Activated CD8-positive, alpha-beta memory T cell treated with anti-CD3 and anti-CD28 coated beads for 24 hours (primary cell): ENCODE results near the gene CCDC83.
A peak's percentile ranks its signal among the peaks of the same experiment; 100 is the strongest.
"Not testable (repeated sequence)": the region's sequence is repeated elsewhere in the genome, so short reads cannot be mapped to it uniquely, and the experiment has no call there.

Experiments used
- DNase-seq: peaks from one replicate; pipeline ENCODE4 v3.0.0-alpha.2; 2020

Gene CCDC83

DNA sequence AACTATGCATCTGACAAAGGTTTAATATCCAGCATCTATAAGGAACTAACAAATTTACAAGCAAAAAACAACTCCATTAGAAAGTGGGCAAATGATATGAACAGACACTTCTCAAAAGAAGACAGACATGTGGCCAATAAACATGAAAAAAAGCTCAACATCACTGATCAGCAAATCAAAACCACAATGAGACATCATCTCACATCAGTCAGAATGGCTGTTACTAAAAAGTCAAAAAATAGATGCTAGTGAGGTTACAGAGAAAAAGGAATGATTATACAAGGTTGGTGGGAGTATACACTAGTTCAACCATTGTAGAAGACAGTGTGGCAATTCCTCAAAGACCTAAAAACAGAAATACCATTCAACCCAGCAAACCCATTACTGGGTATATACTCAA lies 14.3 kb upstream of the CCDC83 start:
- not testable (repeated sequence) for DNase-seq

DNA sequence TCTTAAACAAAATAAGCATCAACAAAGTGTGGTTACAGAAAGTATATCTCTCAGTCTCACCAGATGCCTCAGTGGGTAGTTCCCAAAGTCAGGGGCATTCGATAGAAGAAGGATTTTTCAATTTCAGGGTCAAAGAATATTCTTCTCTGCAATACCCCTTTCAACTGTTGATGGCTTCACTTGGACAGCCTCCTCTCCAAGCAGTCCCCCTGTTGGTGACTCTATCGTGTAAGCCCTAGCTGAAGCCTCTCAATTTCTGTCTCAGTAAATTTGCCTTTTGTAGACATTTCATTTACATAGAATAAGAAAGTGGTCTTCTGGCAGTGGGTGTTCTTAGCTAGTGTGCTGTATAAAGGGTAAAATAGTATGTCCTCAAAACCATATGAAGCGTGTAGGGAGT lies 11.3 kb upstream of the CCDC83 start:
- DNase-seq: no peak

DNA sequence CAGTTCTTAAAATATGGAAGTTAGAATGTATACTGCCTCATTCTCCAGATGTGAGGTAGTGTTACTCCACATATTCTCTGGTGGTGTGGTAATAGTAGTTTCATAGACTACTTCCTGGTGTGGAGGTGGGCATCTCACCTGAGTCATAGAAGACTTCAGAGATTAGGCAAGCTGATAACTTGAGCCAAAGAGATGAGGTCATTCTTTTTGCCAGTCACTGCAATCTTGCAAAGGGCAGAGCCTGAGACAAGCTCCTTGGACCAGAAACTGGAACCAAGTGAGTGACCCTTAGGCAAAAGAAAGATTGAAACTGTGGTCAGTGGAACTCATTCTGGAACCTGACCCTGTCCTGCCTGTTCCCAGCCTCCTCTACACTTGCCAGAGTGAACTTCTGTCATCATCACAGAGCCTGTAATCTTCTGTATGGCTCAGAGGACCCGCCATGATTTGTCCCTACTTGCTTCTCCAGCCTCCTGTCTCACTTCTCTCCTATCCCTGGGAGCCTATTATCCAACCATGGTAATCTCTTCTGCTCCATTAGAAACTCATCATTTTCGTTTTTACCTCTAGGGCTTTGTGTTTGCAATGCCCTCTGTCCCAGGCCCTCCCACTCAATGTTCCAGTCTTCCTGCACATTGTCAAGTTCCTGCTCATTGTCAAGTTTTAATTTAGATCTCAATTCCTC lies 10.6 kb upstream of the CCDC83 start:
- DNase-seq: no peak

DNA sequence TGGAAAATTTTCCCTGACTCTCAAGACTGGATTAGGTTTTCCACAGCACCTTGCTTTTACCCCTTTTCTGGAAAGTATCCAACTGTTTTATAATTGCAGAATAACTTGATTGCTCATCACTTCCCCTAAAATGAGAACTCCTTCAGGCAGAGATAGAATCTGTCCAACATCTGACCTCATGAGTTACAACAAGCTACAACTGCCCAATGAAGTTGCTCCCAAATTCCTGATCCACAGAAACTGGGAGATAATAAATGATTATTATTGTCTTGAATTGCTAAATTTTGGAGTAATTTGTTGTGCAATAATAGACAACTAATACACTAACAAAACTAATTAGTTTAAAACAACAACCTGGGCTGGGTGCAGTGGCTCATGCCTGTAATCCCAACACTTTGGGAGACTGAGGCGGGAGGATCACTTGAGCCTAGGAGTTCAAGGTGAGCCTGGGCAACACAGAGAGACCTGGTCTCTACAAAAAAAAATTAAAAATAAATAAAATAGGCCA lies 10.0 kb upstream of the CCDC83 start:
- DNase-seq: no peak

DNA sequence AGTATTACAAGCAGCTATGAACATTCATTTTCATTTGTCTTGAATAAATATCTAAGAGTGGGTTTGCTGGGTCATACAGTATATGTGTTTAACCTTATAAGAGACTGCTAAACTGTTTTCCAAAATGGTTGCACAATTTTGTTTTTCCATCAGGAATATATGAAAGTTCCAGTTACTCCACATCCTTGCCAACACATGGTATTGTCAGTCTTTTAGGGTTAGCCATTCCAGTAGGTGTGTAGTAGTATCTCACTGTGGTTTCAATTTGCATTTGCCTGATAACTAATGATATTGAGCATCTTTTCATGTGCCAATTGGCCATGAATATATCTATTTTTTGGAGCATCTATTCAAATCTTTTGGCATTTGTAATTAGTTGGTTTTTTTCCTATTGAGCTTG lies 7.7 kb upstream of the CCDC83 start:
- no peak for DNase-seq

DNA sequence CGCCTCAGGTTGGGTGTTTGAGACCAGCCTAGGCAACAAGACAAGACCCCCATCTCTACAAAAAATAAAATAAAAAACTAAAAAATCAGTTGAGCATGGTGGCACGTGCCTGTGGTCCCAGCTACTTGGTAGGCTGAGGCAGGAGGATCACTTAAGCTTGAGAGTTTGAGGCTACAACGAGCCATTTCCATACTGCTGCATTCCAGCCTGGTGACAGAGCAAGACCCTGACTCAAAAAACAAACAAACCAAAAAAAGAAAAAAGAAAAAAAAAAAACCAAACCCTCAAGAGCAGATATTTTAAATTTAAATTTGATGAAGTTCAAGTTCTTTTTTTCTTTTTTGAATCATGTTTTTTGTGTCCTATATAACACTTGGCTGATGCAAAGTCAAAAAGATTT lies 7.2 kb upstream of the CCDC83 start:
- DNase-seq: no peak

DNA sequence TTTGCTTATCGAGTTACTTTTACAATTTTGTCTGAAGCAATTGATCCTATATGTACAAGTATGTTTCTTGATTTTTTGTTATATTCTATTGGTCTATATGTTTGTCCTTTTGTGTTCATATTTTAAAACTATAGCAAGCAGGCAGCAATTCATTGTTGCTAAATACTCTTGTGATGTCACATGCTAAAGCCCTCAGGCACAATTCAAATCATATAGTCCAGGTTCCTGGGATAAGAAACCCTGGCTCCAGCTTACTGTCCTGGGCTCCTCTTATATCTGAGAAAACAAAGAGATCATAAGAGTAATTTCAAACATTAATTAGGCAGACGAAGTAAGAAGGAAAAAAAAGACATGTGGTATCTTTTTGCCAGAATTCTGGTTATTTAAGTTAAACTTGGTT lies 6.6 kb upstream of the CCDC83 start:
- DNase-seq: no peak

DNA sequence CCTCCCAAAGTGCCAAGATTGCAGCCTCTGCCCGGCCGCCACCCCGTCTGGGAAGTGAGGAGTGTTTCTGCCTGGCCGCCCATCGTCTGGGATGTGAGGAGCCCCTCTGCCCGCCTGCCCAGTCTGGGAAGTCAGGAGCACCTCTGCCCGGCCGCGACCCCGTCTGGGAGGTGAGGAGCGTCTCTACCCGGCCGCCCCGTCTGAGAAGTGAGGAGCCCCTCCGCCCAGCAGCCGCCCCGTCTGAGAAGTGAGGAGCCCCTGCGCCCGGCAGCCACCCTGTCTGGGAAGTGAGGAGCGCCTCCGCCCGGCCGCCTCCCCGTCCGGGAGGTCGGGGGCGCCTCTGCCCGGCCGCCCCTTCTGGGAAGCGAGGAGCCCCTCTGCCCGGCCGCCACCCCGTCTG lies 2.4 kb upstream of the CCDC83 start:
- not testable (repeated sequence) for DNase-seq

DNA sequence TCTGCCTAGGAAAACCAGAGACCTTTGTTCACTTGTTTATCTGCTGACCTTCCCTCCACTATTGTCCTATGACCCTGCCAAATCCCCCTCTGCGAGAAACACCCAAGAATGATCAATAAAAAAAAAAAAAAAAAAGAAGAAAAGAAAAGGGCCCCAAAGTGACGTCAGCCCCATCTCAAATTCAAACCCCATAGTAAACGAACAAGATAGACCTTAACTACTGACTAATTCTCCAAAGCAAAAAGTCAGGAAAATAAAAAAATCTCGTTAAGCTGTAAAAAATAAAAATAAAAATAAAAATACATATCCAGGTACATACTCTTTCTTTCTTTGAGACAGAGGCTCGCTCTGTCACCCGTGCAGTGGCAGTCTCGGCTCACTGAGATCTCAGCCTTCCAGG lies 1.6 kb upstream of the CCDC83 start:
- not testable (repeated sequence) for DNase-seq

DNA sequence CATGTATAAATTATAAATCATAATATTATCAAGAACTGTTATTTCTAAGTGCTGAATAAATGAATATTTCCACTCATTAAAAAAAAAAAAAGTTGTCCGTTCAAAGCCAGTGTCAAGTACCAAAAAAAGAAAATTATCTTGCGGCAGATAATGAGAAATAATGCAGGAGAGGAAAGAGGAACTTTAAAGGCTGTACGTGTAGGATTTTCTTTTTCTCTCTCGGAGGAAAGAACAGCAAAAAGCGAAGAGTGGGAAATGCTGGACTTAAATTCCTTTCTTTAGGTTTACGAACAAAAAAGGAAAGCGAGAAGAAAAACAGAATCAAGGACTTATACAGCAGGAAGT lies 999 bp upstream of the CCDC83 start:
- no peak for DNase-seq

DNA sequence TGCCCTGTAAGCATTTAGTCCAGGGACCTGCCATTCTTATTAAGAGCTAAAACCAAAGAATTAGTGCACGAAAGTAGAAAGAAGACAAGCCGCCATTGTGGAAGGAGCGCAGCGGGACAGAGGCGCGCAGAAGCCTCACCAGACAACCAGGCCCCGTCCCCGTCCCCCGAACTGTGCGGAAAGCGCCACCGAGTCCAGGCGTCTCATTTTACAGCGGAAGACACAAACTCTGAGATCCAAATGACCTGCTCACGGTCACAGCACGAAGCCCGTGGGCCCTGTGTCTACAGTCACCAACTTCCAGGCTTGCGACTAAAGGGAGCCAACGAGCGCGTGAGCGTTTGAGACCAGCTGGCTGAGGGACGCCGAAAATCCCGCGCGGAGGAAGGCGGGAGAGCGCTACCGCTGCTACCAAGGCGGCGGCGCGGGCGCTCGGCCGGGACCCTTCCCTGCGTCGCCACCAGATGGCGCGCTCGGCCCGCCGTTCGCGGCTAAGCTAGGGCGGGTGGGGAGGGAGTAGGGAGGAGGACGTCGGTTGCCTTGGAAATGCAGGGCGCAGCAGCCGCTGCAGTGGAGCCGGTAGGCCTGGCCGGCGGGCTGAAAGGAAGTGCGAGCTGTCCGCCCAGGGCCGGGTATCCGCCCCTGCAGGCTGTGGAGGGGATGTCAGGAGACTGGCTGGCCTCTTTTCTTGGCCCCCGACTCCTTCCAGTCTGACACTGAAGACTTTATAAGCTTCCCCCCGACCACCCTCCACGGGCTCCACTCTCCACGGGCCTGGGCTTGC lies 434 bp upstream of the CCDC83 start:
- peak; percentile 99 for DNase-seq

DNA sequence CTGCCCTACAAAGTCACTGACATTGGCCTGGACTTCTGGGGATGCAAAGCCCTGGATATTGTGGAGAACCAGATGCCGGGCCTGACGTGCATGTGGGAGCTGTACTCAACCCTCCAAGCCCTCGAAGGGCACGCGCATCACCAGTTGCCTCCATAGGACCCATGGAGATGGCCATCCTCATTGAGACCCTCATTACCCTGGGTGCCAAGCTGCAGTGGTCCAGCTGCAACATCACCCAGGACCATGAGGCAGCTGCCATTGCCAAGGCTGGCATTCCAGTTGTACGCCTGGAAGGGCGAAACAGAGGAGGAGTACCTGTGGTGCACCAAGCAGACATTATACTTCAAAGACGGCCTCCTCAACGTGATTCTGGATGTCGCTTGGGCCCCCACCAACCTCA lies 1.9 kb downstream of the CCDC83 start:
- DNase-seq: no peak

DNA sequence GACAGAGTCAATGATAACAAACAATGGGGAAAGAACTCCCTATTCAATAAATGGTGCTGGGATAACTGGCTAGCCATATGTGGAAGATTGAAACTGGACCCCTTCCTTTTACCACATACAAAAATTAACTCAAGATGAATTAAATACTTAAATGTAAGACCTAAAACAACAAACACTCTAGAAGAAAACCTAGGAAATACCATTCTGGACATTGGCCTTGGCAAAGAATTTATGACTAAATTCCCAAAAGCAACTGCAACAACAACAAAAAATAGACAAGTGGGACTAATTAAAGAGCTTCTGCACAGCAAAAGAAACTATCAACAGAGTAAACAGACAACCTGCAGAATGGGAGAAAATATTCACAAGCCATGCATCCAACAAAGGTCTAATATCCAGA lies 4.4 kb downstream of the CCDC83 start:
- DNase-seq: not testable (repeated sequence)

DNA sequence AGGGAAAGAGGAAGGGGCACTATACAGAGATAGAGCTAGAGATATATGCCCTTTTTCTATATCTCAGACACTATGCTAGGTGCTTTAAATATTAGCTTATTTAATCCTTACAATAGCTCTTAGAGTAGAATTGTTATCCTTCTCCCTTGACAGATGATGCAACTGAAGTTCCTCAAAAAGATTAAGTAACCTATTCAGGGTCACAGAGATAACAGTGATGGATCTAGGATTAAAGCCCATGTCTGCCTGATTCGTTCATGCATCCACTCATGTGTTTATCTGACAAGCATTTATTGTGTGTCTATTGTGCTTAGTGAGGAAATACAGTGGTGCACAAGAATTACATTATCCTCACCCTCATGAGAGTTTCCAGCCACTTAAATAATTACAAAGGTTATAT lies 8.7 kb downstream of the CCDC83 start:
- DNase-seq: no peak

DNA sequence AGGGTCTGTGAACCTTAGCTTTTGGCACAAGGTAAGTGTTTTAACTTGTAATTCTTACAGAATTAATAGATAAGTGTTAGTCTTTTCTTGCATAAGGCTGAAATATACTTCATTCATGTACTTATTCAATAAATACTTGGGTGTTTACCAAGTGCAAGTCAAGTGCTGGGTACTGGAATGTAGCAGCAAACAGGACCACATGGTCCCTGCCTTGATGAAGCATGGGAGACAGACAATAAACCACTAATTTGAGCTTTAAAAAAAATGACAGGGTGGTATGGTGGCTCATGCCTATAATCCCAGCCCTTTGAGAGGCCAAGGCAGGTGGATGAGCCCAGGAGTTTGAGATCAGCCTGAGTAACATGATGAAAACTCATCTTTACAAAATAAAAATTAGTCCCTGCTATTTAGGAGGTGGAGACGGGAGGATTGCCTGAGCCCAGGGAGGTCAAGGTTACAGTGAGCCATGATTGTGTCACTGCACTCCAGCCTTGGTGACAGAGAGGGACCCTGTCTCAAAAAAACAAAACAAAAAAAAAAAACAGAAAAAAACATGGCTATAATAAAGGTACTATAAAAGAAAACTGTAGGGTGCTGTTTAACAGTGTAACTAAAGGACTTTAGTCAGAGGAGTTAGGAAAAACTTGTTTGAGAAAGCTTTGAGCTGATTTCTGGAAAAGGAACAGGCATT lies 11.1 kb downstream of the CCDC83 start:
- no peak for DNase-seq

DNA sequence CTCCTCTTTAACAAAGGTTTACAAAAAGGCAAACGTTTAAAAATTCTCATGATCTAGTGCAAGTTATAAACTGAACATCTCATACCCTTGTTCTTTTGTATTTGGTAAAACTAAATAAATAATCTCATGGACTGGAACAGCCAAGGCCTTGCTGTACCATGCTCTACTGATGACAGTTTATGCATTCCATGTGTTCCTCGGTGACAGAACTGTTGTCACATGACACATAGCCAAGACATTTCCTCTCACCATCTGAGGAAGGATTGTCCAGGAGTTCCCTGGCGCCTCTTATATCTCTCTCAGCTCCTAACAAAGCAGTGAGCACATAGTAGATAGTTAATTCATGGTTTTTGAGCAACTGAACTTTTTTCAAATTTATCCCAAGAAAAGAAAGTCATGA lies 12.6 kb downstream of the CCDC83 start:
- DNase-seq: no peak

DNA sequence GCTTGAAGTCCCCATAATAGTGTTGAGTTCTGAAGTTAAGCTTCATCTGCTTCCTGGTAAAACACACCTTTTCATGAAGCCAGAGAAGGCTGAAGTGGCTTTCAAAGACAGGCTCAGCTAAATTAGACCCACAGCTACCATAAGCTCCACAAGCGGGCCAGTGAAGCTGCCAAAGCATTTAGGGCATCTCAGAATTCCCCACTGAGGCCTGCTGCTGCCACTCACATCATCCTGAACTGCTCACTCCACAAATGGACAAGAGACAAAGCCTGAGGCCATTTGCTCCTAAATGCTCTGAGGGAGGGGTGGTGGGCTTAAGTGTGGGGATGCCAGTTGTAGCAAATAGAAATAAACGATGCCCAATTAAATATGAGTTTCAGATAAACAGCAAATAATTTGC lies 14.6 kb downstream of the CCDC83 start:
- no peak for DNase-seq

DNA sequence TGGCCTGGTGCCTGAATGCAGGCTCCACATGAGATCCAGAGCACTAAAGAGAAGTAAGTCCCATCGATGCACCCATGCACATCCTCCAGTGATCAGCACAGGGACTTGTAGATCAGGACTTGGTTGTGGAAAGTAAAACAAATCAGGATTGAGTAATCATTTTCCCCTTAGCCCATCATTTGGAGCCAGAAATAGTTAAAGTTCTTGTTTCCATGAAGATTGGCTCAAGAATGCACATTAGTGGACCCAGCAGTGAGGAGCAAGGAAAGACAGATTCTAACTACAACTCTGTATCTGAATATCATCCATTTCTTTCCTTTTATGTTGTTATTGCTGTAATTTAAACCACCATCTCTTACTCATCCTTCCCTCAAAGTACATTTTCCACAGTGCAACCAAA lies 19.1 kb downstream of the CCDC83 start:
- no peak for DNase-seq

DNA sequence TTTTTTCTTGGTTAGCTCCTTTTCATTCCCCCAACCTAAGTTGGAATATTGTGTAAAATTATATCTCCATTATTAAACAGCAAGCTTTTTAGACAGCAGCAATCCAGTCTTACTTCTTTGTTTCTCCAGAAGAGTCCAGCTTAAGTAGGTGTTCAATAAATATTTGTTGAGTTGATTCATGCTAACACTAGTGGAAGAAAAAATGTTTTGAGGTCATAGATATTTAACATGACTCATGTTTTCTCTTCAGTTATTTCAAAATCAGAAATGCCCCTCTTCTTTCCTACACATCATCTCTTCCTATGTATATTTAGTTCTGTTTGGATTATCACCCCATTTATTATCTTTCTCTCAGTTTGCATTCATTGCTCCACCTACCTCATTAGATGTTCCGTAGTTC lies 20.3 kb downstream of the CCDC83 start:
- DNase-seq: no peak

DNA sequence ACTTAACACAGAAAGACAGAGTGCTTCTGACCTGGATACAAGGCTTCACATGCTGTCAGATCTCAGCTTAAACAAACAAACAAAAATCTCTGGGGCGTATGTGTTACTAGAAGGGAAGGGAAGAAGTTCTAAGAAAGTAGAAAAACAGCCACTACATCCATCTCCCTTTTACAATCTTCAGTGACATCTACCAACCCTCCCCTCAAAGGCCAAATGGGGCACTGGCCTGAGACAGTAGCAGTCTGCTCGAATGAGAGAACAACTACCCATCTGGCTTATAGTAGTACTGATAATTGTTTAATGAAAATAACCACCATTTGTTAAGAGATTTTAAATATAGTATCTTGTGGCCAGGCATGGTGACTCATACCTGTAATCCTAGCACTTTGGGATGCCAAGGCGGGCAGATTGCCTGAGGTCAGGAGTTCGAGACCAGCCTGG lies 29.4 kb downstream of the CCDC83 start:
- DNase-seq: no peak

DNA sequence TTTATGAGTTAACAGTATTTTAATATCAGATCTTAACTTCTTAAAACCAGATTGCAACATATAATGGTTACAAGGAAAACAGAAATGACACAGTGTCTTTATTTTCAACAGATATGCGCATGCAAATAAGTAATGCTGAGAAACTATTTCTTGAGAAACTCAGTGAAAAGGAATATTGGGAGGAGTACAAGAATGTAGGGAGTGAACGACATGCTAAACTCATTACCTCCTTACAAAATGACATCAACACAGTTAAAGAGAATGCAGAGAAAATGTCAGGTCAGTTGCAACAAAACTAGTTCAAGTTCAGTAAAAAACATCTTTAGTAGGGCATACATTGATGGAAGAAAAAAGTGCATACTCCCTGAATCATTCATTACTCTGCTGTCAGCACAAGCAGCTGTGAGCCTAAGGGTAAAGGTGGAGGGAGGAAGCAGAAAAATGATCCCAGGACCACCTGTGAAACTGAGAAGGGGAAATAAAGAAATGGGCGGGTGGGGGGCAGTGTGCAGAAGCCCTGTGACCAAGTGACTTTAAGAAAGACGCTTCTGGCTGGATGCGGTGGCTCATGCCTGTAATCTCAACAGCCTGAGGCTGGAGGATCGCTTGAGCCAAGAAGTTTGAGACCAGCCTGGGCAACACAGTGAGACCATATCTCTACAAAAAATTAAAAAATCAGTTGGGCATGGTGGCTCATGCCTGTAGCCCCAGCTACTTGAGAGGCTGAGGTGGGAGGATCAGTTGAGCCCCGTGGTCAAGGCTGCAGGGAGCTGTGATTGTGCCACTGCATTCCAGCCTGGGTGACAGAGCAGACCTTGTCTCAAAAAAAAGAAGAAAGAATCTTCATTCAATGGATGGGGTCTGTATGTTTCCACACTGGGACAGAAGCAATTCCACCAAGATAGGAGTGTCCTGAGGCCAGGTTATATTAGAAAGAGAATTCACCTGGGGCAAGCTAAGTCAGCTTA lies 31.2 kb downstream of the CCDC83 start:
- DNase-seq: no peak

DNA sequence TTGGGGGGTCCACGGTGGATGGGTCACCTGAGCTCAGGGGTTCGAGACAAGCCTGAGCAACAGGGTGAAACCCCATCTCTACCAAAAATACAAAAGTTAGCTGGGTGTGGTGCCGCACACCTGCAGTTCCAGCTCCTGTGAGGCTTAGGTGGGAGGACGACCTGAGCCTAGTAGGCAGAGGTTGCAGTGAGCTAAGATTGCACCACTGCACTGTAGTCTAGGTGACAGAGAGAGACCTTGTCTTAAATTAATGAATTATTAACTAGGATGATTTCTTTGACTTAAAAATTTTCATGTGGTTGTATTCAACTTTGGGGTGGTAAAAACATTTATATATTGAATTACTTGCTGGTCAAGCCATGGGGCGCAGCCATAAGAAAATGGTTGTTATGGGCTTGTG lies 33.9 kb downstream of the CCDC83 start:
- no peak for DNase-seq
